Tibial artery (tissue), 4 donors: ENCODE measurements around the gene TUFT1.

ENCODE experiments used
- DNase-seq, 2 donors: peaks; one replicate each; pipeline ENCODE4 v3.0.0-alpha.2; 2019
- H3K27ac ChIP-seq, 2 donors: fragments of 200-600 bp; sonication (generic) in 1 of 2; 1 replicate in 1 of 2; 2 replicates in 1 of 2; pipeline ENCODE4 v1.5.1; 2018 to 2019; ENCODE audit warnings: mild to moderate bottlenecking in 1 of 2
- H3K27me3 ChIP-seq, 2 donors: fragments of 200-600 bp; sonication (generic) in 1 of 2; one replicate each; pipeline versions ENCODE4 v1.5.1 to v1.6.0; 2016 to 2019
- H3K36me3 ChIP-seq, 3 donors: fragments of 200-600 bp; sonication (generic) in 2 of 3; one replicate each; pipeline ENCODE4 v1.5.1; 2016 to 2019; ENCODE audit warnings: mild to moderate bottlenecking in 2 of 3
- H3K4me1 ChIP-seq, 4 donors: fragments of 200-600 bp; sonication (generic) in 2 of 4; 1 replicate in 3 of 4; 2 replicates in 1 of 4; pipeline ENCODE4 v1.5.1; 2016 to 2019
- H3K4me3 ChIP-seq, 2 donors: fragments of 200-600 bp; sonication (generic) in 1 of 2; 1 replicate in 1 of 2; 2 replicates in 1 of 2; pipeline ENCODE4 v1.5.1; 2018 to 2019; ENCODE audit warnings: mild to moderate bottlenecking in 2 of 2
- H3K9me3 ChIP-seq, 3 donors: fragments of 200-600 bp; sonication (generic) in 1 of 3; one replicate each; pipeline ENCODE4 v1.5.1; 2016 to 2019
- intact Hi-C: fragments of 100-400 bp; cut with DNase I; formaldehyde crosslinking; loops from one replicate; pipeline ENCODE4 v1.15.0; 2023; ENCODE audit warnings: low total_unique reads
- TF ChIP-seq, protein P1 (sequence below), 2 experiments: fragments of 200-600 bp in 1 of 2; fragments of 450-650 bp in 1 of 2; IDR thresholded peaks; one replicate each; pipeline ENCODE4 v1.5.1; 2017 to 2019; ENCODE audit warnings: antibody characterized with exemption in 2 of 2, mild to moderate bottlenecking in 1 of 2, moderate library complexity in 1 of 2

Gene TUFT1

DNA sequence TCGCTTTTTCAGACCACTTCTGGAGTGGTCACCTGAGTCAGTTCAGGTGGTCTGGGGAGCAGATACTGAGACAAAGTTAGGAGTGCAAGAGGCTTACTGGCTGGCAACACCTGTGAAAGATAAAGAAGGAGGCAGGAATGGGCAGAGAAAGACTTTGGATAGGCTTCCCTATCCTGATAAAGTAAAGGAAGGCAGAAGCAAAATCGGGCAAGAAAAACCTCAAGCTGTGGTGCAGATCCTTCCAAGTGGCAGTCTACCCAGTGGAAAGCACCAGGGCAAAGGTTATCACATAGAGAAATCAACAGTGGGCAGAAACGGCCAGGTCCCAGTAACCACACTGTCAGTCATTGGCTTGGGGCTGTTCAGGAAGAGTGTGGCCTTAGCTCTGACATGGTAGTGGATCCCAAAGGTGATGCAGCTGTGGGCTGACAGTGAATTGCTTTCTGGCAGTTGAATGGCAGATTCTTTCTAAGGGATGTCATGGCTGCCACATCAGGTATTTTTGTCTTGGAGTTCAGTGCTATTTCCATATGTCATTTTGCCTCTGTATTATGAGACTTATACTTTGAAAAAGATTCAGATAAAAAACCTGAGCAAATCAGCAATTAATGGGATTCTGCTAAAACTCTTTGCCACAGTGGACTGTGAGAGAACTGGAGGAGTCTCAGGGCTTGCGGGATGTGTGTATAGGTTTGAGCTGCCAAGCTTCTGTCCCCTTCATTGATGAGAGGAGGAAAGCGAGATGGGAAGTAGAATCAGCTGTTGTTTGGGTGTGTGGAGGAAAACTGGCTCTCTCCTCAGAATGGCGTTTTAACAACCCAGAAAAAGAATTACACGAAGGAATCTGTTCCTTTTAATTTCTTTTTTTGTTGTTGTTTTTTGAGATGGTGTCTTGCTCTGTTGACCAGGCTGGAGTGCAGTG, 37.0 kb upstream of the TUFT1 start:
- Histone ChIP-seq H3K4me1 (no peaks in the 10 kb centered on the region), H3K9me3 (no peaks in the 10 kb centered on the region), H3K27ac (no peak overlapping the region), H3K27me3 (no peaks in the 10 kb centered on the region), H3K4me3 (no peak overlapping the region), H3K36me3 (no peaks in the 10 kb centered on the region)
- DNase-seq: no peak
- intact Hi-C loops: no loop called here
- TF ChIP-seq, protein P1, sequence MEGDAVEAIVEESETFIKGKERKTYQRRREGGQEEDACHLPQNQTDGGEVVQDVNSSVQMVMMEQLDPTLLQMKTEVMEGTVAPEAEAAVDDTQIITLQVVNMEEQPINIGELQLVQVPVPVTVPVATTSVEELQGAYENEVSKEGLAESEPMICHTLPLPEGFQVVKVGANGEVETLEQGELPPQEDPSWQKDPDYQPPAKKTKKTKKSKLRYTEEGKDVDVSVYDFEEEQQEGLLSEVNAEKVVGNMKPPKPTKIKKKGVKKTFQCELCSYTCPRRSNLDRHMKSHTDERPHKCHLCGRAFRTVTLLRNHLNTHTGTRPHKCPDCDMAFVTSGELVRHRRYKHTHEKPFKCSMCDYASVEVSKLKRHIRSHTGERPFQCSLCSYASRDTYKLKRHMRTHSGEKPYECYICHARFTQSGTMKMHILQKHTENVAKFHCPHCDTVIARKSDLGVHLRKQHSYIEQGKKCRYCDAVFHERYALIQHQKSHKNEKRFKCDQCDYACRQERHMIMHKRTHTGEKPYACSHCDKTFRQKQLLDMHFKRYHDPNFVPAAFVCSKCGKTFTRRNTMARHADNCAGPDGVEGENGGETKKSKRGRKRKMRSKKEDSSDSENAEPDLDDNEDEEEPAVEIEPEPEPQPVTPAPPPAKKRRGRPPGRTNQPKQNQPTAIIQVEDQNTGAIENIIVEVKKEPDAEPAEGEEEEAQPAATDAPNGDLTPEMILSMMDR (IDR thresholded peaks at IDR 0.05): no peak

DNA sequence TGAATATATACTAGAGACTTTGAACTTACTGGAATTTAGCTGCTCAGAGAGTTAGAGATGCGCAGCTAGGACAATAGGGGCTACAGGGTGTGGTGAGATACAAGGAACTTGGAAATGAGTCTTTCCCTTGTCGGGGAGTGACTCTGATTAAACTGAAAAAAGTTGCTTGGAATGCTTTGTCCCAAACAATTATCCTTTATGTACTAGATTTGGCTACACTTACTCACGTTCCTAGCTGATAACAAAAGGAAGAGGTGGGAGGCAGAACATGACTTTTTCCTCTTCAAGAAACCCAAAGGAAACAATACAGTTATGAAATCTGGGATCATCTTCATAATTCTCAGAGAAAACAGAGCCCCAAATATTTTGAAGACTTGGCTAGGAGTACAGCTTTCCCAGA, 35.9 kb upstream of the TUFT1 start:
- intact Hi-C loops: no loop called here
- Histone ChIP-seq H3K27me3 (no peaks in the 10 kb centered on the region), H3K9me3 (no peaks in the 10 kb centered on the region), H3K27ac (no peak overlapping the region), H3K4me1 (no peaks in the 10 kb centered on the region), H3K4me3 (no peak overlapping the region), H3K36me3 (no peaks in the 10 kb centered on the region)
- no peak for DNase-seq
- TF ChIP-seq, protein P1 (IDR thresholded peaks at IDR 0.05): no peak

DNA sequence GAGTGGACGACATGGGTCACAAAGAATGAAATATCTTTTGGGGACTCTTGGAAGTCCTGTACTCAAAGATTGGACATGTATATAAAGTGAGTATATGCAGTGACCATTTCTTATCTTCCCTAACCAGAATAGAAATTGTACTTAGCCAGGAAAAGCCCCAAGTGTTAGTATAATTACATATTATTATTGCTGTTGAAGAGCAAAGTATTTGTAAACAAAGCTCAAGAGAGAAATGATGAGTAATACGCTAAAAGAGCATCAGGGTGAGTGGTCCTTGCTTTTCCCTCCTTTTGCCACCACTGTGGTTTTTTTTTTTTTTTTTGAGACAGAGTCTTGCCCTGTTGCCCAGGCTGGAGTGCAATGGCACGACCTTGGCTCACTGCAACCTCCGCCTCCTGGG, 35.4 kb upstream of the TUFT1 start:
- Histone ChIP-seq H3K27ac (no peak overlapping the region), H3K4me3 (no peak overlapping the region), H3K36me3 (no peaks in the 10 kb centered on the region), H3K9me3 (no peaks in the 10 kb centered on the region), H3K27me3 (no peaks in the 10 kb centered on the region), H3K4me1 (no peaks in the 10 kb centered on the region)
- DNase-seq: no peak
- TF ChIP-seq, protein P1 (IDR thresholded peaks at IDR 0.05): no peak
- intact Hi-C loops: no loop called here

DNA sequence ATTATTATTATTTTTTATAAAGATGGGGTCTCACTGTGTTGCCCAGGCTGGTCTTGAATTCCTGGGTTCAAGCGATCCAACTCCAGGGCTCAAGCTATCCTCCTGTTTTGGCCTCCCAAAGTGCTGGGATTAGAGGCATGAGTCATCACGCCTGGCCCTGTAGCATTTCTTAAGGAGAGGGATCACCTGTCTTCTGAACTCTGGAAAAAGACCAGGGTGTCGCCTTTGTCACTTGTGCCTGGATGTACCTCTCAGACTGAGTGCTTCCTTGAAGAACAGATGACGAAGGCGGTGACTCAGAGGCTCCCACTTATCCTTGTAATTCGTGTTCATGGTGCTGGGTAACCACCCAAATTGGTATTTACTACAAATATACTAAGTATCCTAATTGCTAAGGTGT, 31.3 kb upstream of the TUFT1 start:
- H3K36me3 ChIP-seq: no peaks in the 10 kb centered on the region
- H3K4me1 ChIP-seq: peaks cover 0 to 22% (median 12%) of the 10 kb centered on the region in 4 donors
- no peak overlapping the region for H3K4me3 ChIP-seq
- TF ChIP-seq, protein P1 (IDR thresholded peaks at IDR 0.05): no peak
- H3K9me3 ChIP-seq: no peaks in the 10 kb centered on the region
- DNase-seq: no peak
- peaks cover 0 to under 1% of the 10 kb centered on the region in 2 donors for H3K27me3 ChIP-seq
- H3K27ac ChIP-seq: no peak overlapping the region
- intact Hi-C loops: no loop called here

DNA sequence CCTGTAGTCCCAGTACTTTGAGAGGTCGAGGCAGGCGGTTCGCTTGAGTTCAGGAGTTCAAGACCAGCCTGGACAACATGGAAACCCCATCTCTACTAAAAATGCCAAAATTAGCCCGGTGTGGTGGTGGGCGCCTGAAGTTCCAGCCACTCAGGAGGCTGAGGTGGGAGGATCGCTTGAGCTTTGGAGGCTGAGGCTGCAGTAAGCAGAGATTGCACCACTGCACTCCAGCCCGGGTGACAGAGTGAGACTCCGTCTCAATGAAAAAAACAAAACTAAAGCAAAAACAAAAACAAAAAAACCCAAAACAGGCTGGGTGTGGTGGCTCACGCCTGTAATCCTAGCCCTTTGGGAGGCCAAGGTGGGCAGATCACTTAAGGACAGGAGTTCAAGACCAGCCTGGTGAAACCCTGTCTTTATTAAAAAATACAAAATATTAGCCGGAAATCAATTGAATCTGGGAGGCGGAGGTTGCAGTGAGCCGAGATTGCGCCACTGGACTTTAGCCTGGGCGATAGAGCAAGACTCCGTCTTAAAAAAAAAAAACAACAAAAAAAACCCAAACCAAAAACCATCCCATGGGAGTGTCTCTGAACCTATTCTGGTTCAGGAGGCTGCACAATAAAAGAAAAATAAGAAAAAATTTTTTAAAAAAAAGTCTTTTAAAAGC, 30.6 kb upstream of the TUFT1 start:
- Histone ChIP-seq H3K4me3 (no peak overlapping the region), H3K27ac (no peak overlapping the region)

More for the DNA sequence above, 30.6 kb upstream of the TUFT1 start:
- DNase-seq: no peak
- intact Hi-C loops: no loop called here
- H3K36me3 ChIP-seq: no peaks in the 10 kb centered on the region
- H3K27me3 ChIP-seq: peaks cover 0 to 6% of the 10 kb centered on the region in 2 donors
- H3K4me1 ChIP-seq: peaks cover 0 to 22% (median 12%) of the 10 kb centered on the region in 4 donors
- no peaks in the 10 kb centered on the region for H3K9me3 ChIP-seq
- TF ChIP-seq, protein P1 (IDR thresholded peaks at IDR 0.05): no peak
